Ovary (tissue), 3 donors: Measurements from ENCODE around the gene FGFBP3.

Experiments
- EP300 ChIP-seq: sonication (generic); formaldehyde crosslinking; IDR thresholded peaks from one replicate; pipeline ENCODE4 v1.6.1; 2017; ENCODE audit warnings: antibody characterized with exemption
- POLR2A ChIP-seq: fragments of 450-650 bp; IDR thresholded peaks from one replicate; pipeline ENCODE4 v1.6.1; 2017; ENCODE audit warnings: antibody characterized with exemption, mild to moderate bottlenecking, moderate library complexity
- TF ChIP-seq, protein P1 (sequence below), 3 donors: fragments of 450-650 bp in 2 of 3; fragments of 200-600 bp in 1 of 3; IDR thresholded peaks; one replicate each; pipeline versions ENCODE4 v1.5.1 to v1.8.0; 2016 to 2022; ENCODE audit warnings: antibody characterized with exemption in 3 of 3, mild to moderate bottlenecking in 1 of 3
- donor health status: DM: no; HTN: no; CAD: no.

DNA sequence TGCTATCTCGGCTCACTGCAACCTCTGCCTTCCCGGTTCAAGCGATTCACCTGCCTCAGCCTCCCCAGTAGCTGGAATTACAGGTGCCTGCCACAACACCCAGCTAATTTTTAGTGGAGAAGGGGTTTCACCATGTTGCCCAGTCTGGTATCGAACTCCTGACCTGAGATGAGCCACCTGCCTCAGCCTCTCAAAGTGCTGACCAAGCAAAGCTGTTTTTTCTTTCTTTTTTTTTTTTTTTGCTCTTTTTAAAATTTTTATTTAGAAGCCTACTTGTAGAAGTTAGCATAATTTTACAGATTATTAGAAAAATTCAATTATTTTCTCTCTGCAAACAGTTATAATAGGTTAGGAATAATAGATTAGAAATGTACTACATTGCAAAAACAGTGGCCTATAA lies 1.2 kb upstream of the FGFBP3 start:
- TF ChIP-seq, protein P1, sequence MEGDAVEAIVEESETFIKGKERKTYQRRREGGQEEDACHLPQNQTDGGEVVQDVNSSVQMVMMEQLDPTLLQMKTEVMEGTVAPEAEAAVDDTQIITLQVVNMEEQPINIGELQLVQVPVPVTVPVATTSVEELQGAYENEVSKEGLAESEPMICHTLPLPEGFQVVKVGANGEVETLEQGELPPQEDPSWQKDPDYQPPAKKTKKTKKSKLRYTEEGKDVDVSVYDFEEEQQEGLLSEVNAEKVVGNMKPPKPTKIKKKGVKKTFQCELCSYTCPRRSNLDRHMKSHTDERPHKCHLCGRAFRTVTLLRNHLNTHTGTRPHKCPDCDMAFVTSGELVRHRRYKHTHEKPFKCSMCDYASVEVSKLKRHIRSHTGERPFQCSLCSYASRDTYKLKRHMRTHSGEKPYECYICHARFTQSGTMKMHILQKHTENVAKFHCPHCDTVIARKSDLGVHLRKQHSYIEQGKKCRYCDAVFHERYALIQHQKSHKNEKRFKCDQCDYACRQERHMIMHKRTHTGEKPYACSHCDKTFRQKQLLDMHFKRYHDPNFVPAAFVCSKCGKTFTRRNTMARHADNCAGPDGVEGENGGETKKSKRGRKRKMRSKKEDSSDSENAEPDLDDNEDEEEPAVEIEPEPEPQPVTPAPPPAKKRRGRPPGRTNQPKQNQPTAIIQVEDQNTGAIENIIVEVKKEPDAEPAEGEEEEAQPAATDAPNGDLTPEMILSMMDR (IDR thresholded peaks at IDR 0.05): no peak
- no peak for TF ChIP-seq POLR2A
- no peak for TF ChIP-seq EP300
